Fibroblast of lung (primary cell): ENCODE data around the gene CDH1.

ENCODE experiments used
- EZH2 ChIP-seq: IDR thresholded peaks from 2 replicates; pipeline ENCODE4 v1.5.1; 2012; ENCODE audit warnings: low read length, control low read depth, mild to moderate bottlenecking; ENCODE audit errors: missing control alignments
- TF ChIP-seq, protein P1 (sequence below), 2 donors: IDR thresholded peaks in 1 of 2; conservative IDR thresholded peaks in 1 of 2; 1 replicate in 1 of 2; 2 replicates in 1 of 2; pipeline ENCODE4 v1.5.1; 2011 to 2012; ENCODE audit warnings: low read length in 2 of 2, control low read depth in 1 of 2, inconsistent platforms in 1 of 2, low read depth in 1 of 2, mild to moderate bottlenecking in 1 of 2

DNA sequence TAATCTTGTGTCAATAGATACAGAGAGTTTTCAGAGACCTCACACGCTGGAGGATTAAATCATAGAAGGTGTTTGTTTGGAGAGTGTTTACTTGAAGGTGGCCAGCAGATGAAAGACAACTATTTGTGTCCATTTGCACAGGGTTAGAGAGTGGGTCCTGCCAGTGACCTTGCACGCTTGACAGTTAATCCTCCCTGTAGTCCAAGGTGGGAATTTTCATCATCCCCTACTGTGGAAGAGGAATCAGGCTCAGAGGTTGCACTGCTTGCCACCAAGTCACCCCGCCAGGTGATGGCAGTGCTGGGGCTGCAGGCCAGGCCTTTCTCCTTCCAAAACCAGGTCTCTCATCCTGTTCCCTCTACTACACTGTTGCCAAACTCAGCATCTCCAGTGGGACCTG lies 12.3 kb downstream of the CDH1 start:
- TF ChIP-seq, protein P1, sequence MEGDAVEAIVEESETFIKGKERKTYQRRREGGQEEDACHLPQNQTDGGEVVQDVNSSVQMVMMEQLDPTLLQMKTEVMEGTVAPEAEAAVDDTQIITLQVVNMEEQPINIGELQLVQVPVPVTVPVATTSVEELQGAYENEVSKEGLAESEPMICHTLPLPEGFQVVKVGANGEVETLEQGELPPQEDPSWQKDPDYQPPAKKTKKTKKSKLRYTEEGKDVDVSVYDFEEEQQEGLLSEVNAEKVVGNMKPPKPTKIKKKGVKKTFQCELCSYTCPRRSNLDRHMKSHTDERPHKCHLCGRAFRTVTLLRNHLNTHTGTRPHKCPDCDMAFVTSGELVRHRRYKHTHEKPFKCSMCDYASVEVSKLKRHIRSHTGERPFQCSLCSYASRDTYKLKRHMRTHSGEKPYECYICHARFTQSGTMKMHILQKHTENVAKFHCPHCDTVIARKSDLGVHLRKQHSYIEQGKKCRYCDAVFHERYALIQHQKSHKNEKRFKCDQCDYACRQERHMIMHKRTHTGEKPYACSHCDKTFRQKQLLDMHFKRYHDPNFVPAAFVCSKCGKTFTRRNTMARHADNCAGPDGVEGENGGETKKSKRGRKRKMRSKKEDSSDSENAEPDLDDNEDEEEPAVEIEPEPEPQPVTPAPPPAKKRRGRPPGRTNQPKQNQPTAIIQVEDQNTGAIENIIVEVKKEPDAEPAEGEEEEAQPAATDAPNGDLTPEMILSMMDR (conservative IDR thresholded peaks at IDR 0.05 in 1 of 2, IDR thresholded peaks at IDR 0.05 in 1 of 2; ENCODE audit: low read depth in 1 of 2, low read length in 2 of 2), result no peak
- no peak for TF ChIP-seq EZH2
